Right cardiac atrium (tissue), 5 donors: ENCODE data around the gene SBK1. TPM values are rescaled to one million over a fixed set of nuclear protein-coding genes. Genes with fewer than 3 reads are reported as not detected.

Source experiments
- ATAC-seq, 2 donors: fragments of 200-7000 bp; cut with Tn5 transposase; one replicate each; pipeline versions ENCODE4 v1.8.0 to v1.9.1; 2020; ENCODE audit warnings: moderate library complexity in 2 of 2, mild to moderate bottlenecking in 1 of 2
- DNase-seq, 3 donors: peaks; one replicate each; pipeline ENCODE4 v3.0.0-alpha.2; 2020
- H3K27ac ChIP-seq: one replicate; pipeline ENCODE4 v1.5.1; 2013; ENCODE audit warnings: mild to moderate bottlenecking, low read length, control low read depth, moderate library complexity
- H3K27me3 ChIP-seq: one replicate; pipeline ENCODE4 v1.6.1; 2013; ENCODE audit not compliant: control insufficient read depth, insufficient read depth
- H3K4me1 ChIP-seq: one replicate; pipeline ENCODE4 v1.6.1; 2013; ENCODE audit warnings: low read length; ENCODE audit not compliant: control insufficient read depth, insufficient read depth
- H3K4me3 ChIP-seq: one replicate; pipeline ENCODE4 v1.5.1; 2013; ENCODE audit warnings: low read length, control low read depth
- H3K9me3 ChIP-seq: one replicate; pipeline ENCODE4 v1.6.1; 2013; ENCODE audit warnings: low read length; ENCODE audit not compliant: control insufficient read depth
- WGBS: extraction: QIAGEN DNeasy Blood & Tissue Kit; methylation state at CpG from one replicate; pipeline ENCODE4 v1.1.7; 2013; 5-methylcytosine and 5-hydroxymethylcytosine counted together
- intact Hi-C, 4 donors: fragments of 100-400 bp; cut with DNase I; formaldehyde crosslinking; loops; one replicate each; pipeline versions ENCODE4 v1.11.0 to v1.14.0; 2022 to 2023
- polyA plus RNA-seq: library from polyadenylated mRNA; stranded (reverse); fragments of 200-250 nt; gene quantifications from one replicate; pipeline ENCODE4 v1.2.3, GENCODE V29; 2013
- total RNA-seq, 4 donors: library from RNA; stranded (reverse); fragmentation: NEBNext Ultra II Directional; extraction: Animal tissue kit (Norgen Biotek cat#: 25700); gene quantifications; one replicate each; pipeline ENCODE4 v1.2.1, GENCODE V29; 2021
- donor health status: healthy with polysubstance abuse.
- donor health status: DM: no; HTN: yes; CAD: no.
- donor health status: DM: no; HTN: no; CAD: no.
- donor health status: DM: no; HTN: yes; CAD: no; lungs with severe emphysema.
- donor health status: DM: yes; HTN: yes; CAD: no.

Gene SBK1
- total and polyA plus RNA-seq, 5 donors = 0.19 to 1.3 (median 1.2) TPM

GRCh38 chr16:28309811-28310311, 17.5 kb downstream of the SBK1 start:
- Histone ChIP-seq H3K4me3 (no peak overlapping the region), H3K4me1 (no peaks in the 10 kb centered on the region), H3K27me3 (no peaks in the 10 kb centered on the region), H3K9me3 (no peaks in the 10 kb centered on the region), H3K27ac (no peak overlapping the region)
- intact Hi-C loops = no loop called here
- peak; percentile 72 to 75 for ATAC-seq
- DNase-seq = peak in 2 of 3 donors; percentile 62 to 78
- WGBS = 39% methylated on average over 20 of the region's 20 CpGs

GRCh38 chr16:28310796-28311195, 18.5 kb downstream of the SBK1 start:
- no peak for DNase-seq
- 91% methylated on average over 11 of the region's 11 CpGs for WGBS
- Histone ChIP-seq H3K4me3 (no peak overlapping the region), H3K27ac (no peak overlapping the region), H3K4me1 (no peaks in the 10 kb centered on the region), H3K9me3 (no peaks in the 10 kb centered on the region), H3K27me3 (no peaks in the 10 kb centered on the region)
- intact Hi-C loops = no loop called here
- no peak for ATAC-seq

GRCh38 chr16:28311413-28311812, 19.1 kb downstream of the SBK1 start:
- Histone ChIP-seq H3K27ac (no peak overlapping the region), H3K4me3 (no peak overlapping the region), H3K4me1 (no peaks in the 10 kb centered on the region), H3K27me3 (no peaks in the 10 kb centered on the region), H3K9me3 (no peaks in the 10 kb centered on the region)
- DNase-seq (no peak), ATAC-seq (no peak)
- intact Hi-C loops = no loop called here
- 94% methylated on average over 4 of the region's 4 CpGs for WGBS

GRCh38 chr16:28311913-28312312, 19.6 kb downstream of the SBK1 start:
- no peak overlapping the region for H3K4me3 ChIP-seq
- 75% methylated on average over 14 of the region's 14 CpGs for WGBS
- H3K27ac ChIP-seq = no peak overlapping the region
- H3K4me1 ChIP-seq = no peaks in the 10 kb centered on the region
- H3K9me3 ChIP-seq = no peaks in the 10 kb centered on the region
- ATAC-seq (no peak), DNase-seq (no peak)
- intact Hi-C loops = no loop called here
- H3K27me3 ChIP-seq = no peaks in the 10 kb centered on the region

- Histone ChIP-seq H3K9me3 (no peaks in the 10 kb centered on the region), H3K4me1 (no peaks in the 10 kb centered on the region), H3K27me3 (no peaks in the 10 kb centered on the region), H3K4me3 (no peak overlapping the region), H3K27ac (no peak overlapping the region)
- intact Hi-C loops = no loop called here
- 90% methylated on average over 10 of the region's 10 CpGs for WGBS
- ATAC-seq (no peak), DNase-seq (no peak)
Measured at GRCh38 chr16:28312327-28312726, 20.0 kb downstream of the SBK1 start.

GRCh38 chr16:28313587-28313986, 21.3 kb downstream of the SBK1 start:
- ATAC-seq = no peak
- 51% methylated on average over 11 of the region's 11 CpGs for WGBS
- intact Hi-C loops = no loop called here
- H3K4me1 ChIP-seq = no peaks in the 10 kb centered on the region
- H3K27ac ChIP-seq = no peak overlapping the region
- H3K9me3 ChIP-seq = no peaks in the 10 kb centered on the region
- no peak overlapping the region for H3K4me3 ChIP-seq
- H3K27me3 ChIP-seq = no peaks in the 10 kb centered on the region
- DNase-seq = no peak

- H3K27me3 ChIP-seq = no peaks in the 10 kb centered on the region
- no peak overlapping the region for H3K4me3 ChIP-seq
- H3K9me3 ChIP-seq = no peaks in the 10 kb centered on the region
- 85% methylated on average over 6 of the region's 6 CpGs for WGBS
- no peaks in the 10 kb centered on the region for H3K4me1 ChIP-seq
- intact Hi-C loops = loop anchor here in 1 of 4 donors (5.0 kb wide), 1 partner anchor 39 kb away; no protein-coding TSS in a partner anchor
- no peak overlapping the region for H3K27ac ChIP-seq
- DNase-seq (no peak), ATAC-seq (no peak)
Measured at GRCh38 chr16:28316054-28316453, 23.7 kb downstream of the SBK1 start.

GRCh38 chr16:28317040-28317880, 24.9 kb downstream of the SBK1 start:
- Histone ChIP-seq H3K9me3 (no peaks in the 10 kb centered on the region), H3K27ac (no peak overlapping the region), H3K4me3 (no peak overlapping the region), H3K27me3 (no peaks in the 10 kb centered on the region), H3K4me1 (no peaks in the 10 kb centered on the region)
- 53% methylated on average over 22 of the region's 22 CpGs for WGBS
- DNase-seq (peak; percentile 53 to 78 (median 72)), ATAC-seq (peak; percentile 30 to 55)
- intact Hi-C loops = loop anchor here in 1 of 4 donors (5.0 kb wide), 1 partner anchor 40 kb away; no protein-coding TSS in a partner anchor

- intact Hi-C loops = loop anchor here in 2 of 4 donors (1.0 to 5.0 kb wide), 2 partner anchors 41 kb away; no protein-coding TSS in a partner anchor
- 85% methylated on average over 9 of the region's 9 CpGs for WGBS
- DNase-seq (no peak), ATAC-seq (no peak)
- Histone ChIP-seq H3K27ac (no peak overlapping the region), H3K4me3 (no peak overlapping the region), H3K9me3 (no peaks in the 10 kb centered on the region), H3K4me1 (no peaks in the 10 kb centered on the region), H3K27me3 (no peaks in the 10 kb centered on the region)
Measured at GRCh38 chr16:28318042-28318744, 25.9 kb downstream of the SBK1 start.

- 89% methylated on average over 26 of the region's 26 CpGs for WGBS
- no peak for ATAC-seq
- Histone ChIP-seq H3K27me3 (no peaks in the 10 kb centered on the region), H3K9me3 (no peaks in the 10 kb centered on the region), H3K4me1 (no peaks in the 10 kb centered on the region), H3K27ac (no peak overlapping the region), H3K4me3 (no peak overlapping the region)
- no peak for DNase-seq
- intact Hi-C loops = loop anchor here in 1 of 4 donors (5.0 kb wide), 1 partner anchor 42 kb away; no protein-coding TSS in a partner anchor
Measured at GRCh38 chr16:28319476-28320022, 27.2 kb downstream of the SBK1 start.
